ENCODE measurements around the gene TMEM95.

DNA sequence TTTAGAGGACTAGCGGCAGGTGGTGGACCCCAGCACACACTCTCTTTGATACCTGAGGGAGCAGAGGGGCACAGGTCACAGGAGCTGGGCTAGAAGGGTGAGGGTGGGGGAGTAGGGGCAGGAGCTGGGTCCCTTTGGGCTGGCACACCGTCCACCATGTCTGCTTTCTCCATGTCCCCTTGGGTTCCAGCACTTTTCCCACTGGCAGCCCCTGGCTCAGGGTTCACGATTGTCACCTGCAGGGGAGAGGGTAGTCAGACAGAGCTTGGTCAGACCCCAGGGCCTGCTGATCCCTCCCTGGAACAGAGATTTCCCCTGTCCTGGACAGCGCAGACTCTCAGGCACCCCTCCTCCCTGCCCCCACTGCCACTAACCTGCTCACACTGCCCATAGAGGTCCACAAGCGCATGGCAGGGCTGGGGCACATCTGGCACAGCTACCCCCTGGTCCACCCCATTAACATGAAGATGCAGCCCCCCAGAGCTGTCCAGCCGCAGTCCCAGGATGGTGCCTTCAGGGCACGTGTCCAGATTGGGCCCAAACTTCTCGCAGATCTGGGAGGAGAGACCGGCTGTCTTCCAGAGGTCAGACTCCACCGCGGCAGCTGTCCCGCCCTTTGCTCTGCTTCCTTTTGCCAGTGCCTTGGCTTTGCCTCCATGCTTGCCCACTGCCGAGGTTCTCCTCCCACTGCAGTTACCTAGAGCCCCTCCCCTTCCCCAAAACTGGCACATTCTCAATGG is 36.7 kb upstream of the TMEM95 start:
- TF ChIP-seq, protein P1, sequence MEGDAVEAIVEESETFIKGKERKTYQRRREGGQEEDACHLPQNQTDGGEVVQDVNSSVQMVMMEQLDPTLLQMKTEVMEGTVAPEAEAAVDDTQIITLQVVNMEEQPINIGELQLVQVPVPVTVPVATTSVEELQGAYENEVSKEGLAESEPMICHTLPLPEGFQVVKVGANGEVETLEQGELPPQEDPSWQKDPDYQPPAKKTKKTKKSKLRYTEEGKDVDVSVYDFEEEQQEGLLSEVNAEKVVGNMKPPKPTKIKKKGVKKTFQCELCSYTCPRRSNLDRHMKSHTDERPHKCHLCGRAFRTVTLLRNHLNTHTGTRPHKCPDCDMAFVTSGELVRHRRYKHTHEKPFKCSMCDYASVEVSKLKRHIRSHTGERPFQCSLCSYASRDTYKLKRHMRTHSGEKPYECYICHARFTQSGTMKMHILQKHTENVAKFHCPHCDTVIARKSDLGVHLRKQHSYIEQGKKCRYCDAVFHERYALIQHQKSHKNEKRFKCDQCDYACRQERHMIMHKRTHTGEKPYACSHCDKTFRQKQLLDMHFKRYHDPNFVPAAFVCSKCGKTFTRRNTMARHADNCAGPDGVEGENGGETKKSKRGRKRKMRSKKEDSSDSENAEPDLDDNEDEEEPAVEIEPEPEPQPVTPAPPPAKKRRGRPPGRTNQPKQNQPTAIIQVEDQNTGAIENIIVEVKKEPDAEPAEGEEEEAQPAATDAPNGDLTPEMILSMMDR (conservative IDR thresholded peaks at IDR 0.05; ENCODE audit: low read depth, low read length), result no peak
- TF ChIP-seq EZH2 (IDR thresholded peaks at IDR 0.05; ENCODE audit: low read length, unreplicated experiment) (no peak), EZH2phosphoT487 (IDR thresholded peaks at IDR 0.05; ENCODE audit: borderline replicate concordance, low read length) (no peak)
